Measurements from ENCODE around the gene CETP.

CETP gene

DNA sequence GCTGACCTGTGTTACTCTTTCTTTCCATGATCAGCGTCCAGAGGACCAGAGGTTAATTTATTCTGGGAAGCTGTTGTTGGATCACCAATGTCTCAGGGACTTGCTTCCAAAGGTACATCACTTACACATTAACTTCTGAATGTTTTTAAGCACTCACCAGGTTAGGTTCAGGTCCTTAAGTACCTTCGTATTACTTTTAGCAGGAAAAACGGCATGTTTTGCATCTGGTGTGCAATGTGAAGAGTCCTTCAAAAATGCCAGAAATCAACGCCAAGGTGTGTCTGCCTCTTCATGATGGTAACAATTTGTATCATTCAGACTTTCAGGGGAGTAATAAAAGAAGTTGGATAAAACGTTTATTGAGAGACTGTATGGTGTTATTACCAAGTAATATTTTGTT is 26.5 kb upstream of the CETP start:
- ChIA-PET CTCF (no interaction called here), POLR2A (no interaction called here)
- DNase-seq (ENCODE audit: extremely low spot score) = no peak
- TF ChIP-seq ELF4 (IDR thresholded peaks at IDR 0.05) (no peak), FOXM1 (IDR thresholded peaks at IDR 0.05; ENCODE audit: borderline replicate concordance) (no peak), ARNT (IDR thresholded peaks at IDR 0.05) (no peak), LEF1 (IDR thresholded peaks at IDR 0.05; ENCODE audit: borderline replicate concordance) (no peak), TARDBP (IDR thresholded peaks at IDR 0.05) (no peak), NFRKB (IDR thresholded peaks at IDR 0.05) (no peak), CTBP1 (IDR thresholded peaks at IDR 0.05; ENCODE audit: borderline replicate concordance) (no peak), SP1 (IDR thresholded peaks at IDR 0.05) (no peak), L3MBTL2 (conservative IDR thresholded peaks at IDR 0.05) (no peak), BHLHE40 (IDR thresholded peaks at IDR 0.05; ENCODE audit: borderline replicate concordance) (no peak), HDGF (IDR thresholded peaks at IDR 0.05; ENCODE audit: borderline replicate concordance) (no peak), ZNF384 (IDR thresholded peaks at IDR 0.05) (no peak), FOXK2 (IDR thresholded peaks at IDR 0.05) (no peak)

- POLR2A ChIA-PET = no interaction called here
Observed at GRCh38 chr16:56936491-56936890, 25.3 kb upstream of the CETP start.

GRCh38 chr16:56936950-56937349 is 24.8 kb upstream of the CETP start:
- no peak for DNase-seq (ENCODE audit: extremely low spot score)
- POLR2A ChIA-PET = no interaction called here
- no peak for TF ChIP-seq ELF4 (IDR thresholded peaks at IDR 0.05)
- no peak for TF ChIP-seq SUZ12 (IDR thresholded peaks at IDR 0.05)
- no peak for TF ChIP-seq ARNT (IDR thresholded peaks at IDR 0.05)
- TF ChIP-seq FOXK2 (IDR thresholded peaks at IDR 0.05) = no peak
- TF ChIP-seq HDGF (IDR thresholded peaks at IDR 0.05; ENCODE audit: borderline replicate concordance) = no peak
- TF ChIP-seq L3MBTL2 (conservative IDR thresholded peaks at IDR 0.05) = no peak
- TF ChIP-seq LEF1 (IDR thresholded peaks at IDR 0.05; ENCODE audit: borderline replicate concordance) = no peak
- no peak for TF ChIP-seq CTBP1 (IDR thresholded peaks at IDR 0.05; ENCODE audit: borderline replicate concordance)
- no peak for TF ChIP-seq BHLHE40 (IDR thresholded peaks at IDR 0.05; ENCODE audit: borderline replicate concordance)
- CTCF ChIA-PET = interaction anchor here (0.8 kb wide), 1 partner anchor 27 kb away, joined by 3 read pairs; no protein-coding TSS in a partner anchor

More at GRCh38 chr16:56936491-56936890, 25.3 kb upstream of the CETP start:
- CTCF ChIA-PET = interaction anchor here (0.8 kb wide), 1 partner anchor 28 kb away, joined by 3 read pairs; no protein-coding TSS in a partner anchor
- DNase-seq (ENCODE audit: extremely low spot score) = no peak
- no peak for TF ChIP-seq LEF1 (IDR thresholded peaks at IDR 0.05; ENCODE audit: borderline replicate concordance)

GRCh38 chr16:56938664-56939513 is 22.9 kb upstream of the CETP start:
- TF ChIP-seq ZNF384 (IDR thresholded peaks at IDR 0.05) (no peak), SP1 (IDR thresholded peaks at IDR 0.05) (no peak), CTBP1 (IDR thresholded peaks at IDR 0.05; ENCODE audit: borderline replicate concordance) (no peak)
- DNase-seq (ENCODE audit: extremely low spot score) = no peak
- POLR2A ChIA-PET = no interaction called here
- CTCF ChIA-PET = no interaction called here

GRCh38 chr16:56939801-56940200 is 21.9 kb upstream of the CETP start:
- ChIA-PET CTCF (no interaction called here), POLR2A (no interaction called here)
- TF ChIP-seq FOXA1 (IDR thresholded peaks at IDR 0.05) (no peak), L3MBTL2 (conservative IDR thresholded peaks at IDR 0.05) (no peak), BHLHE40 (IDR thresholded peaks at IDR 0.05; ENCODE audit: borderline replicate concordance) (no peak), HDGF (IDR thresholded peaks at IDR 0.05; ENCODE audit: borderline replicate concordance) (no peak), SUZ12 (IDR thresholded peaks at IDR 0.05) (no peak), NFRKB (IDR thresholded peaks at IDR 0.05) (no peak), ZNF384 (IDR thresholded peaks at IDR 0.05) (no peak)
- no peak for DNase-seq (ENCODE audit: extremely low spot score)

GRCh38 chr16:56941092-56941491 is 20.7 kb upstream of the CETP start:
- no peak for TF ChIP-seq FOXM1 (IDR thresholded peaks at IDR 0.05; ENCODE audit: borderline replicate concordance)
- TF ChIP-seq HDGF (IDR thresholded peaks at IDR 0.05; ENCODE audit: borderline replicate concordance) = no peak
- TF ChIP-seq LEF1 (IDR thresholded peaks at IDR 0.05; ENCODE audit: borderline replicate concordance) = no peak
- TF ChIP-seq FOXK2 (IDR thresholded peaks at IDR 0.05) = no peak
- ChIA-PET POLR2A (no interaction called here), CTCF (interaction anchor here (1.3 kb wide), 1 partner anchor 11 kb away, joined by 3 read pairs; no protein-coding TSS in a partner anchor)
- DNase-seq (ENCODE audit: extremely low spot score) = no peak

GRCh38 chr16:56941856-56942331 is 19.9 kb upstream of the CETP start:
- TF ChIP-seq ELF4 (IDR thresholded peaks at IDR 0.05) (no peak), ARNT (IDR thresholded peaks at IDR 0.05) (no peak), SP1 (IDR thresholded peaks at IDR 0.05) (no peak), FOXA1 (IDR thresholded peaks at IDR 0.05) (no peak)
- ChIA-PET CTCF (interaction anchor here (1.3 kb wide), 1 partner anchor 10 kb away, joined by 3 read pairs; no protein-coding TSS in a partner anchor), POLR2A (no interaction called here)
- DNase-seq (ENCODE audit: extremely low spot score) = no peak

DNA sequence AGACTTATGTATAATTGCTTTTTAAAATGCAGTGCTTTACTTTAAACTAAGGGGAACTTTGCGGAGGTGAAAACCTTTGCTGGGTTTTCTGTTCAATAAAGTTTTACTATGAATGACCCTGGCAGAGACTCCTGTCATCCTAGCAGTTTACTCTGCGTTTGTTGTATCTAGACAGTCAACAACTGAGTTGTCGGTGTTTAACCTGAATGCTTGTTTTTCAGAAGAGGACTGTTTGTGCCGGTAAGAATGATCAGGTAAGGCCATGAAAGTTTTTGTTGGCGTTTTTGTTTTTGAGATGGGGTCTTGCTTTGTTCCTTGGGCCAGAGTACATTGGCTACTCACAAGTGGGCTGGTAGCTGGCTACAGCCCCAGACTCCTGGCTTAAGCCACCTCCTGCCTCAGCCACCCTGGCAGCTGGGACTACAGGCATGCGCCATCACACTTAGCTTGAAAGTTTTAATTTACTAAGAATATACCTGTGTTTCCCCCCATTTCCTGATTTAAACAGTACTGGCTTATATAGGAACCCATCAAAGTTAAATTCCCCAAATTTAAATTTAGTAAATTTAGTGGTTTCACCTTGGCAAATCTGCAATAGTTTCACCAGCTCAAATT is 17.9 kb upstream of the CETP start:
- DNase-seq (ENCODE audit: extremely low spot score) = no peak
- ChIA-PET POLR2A (interaction anchor here (1.7 kb wide), 1 partner anchor 11 kb away, joined by 6 read pairs; no protein-coding TSS in a partner anchor), CTCF (no interaction called here)
- no peak for TF ChIP-seq FOXK2 (IDR thresholded peaks at IDR 0.05)
- TF ChIP-seq ARNT (IDR thresholded peaks at IDR 0.05) = no peak
- TF ChIP-seq, protein P1, sequence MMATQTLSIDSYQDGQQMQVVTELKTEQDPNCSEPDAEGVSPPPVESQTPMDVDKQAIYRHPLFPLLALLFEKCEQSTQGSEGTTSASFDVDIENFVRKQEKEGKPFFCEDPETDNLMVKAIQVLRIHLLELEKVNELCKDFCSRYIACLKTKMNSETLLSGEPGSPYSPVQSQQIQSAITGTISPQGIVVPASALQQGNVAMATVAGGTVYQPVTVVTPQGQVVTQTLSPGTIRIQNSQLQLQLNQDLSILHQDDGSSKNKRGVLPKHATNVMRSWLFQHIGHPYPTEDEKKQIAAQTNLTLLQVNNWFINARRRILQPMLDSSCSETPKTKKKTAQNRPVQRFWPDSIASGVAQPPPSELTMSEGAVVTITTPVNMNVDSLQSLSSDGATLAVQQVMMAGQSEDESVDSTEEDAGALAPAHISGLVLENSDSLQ (IDR thresholded peaks at IDR 0.05) = no peak
- TF ChIP-seq ELF4 (IDR thresholded peaks at IDR 0.05) = no peak
- no peak for TF ChIP-seq ZNF384 (IDR thresholded peaks at IDR 0.05)
- no peak for TF ChIP-seq BHLHE40 (IDR thresholded peaks at IDR 0.05; ENCODE audit: borderline replicate concordance)
- no peak for TF ChIP-seq FOXM1 (IDR thresholded peaks at IDR 0.05; ENCODE audit: borderline replicate concordance)
- TF ChIP-seq L3MBTL2 (conservative IDR thresholded peaks at IDR 0.05) = no peak
- no peak for TF ChIP-seq TARDBP (IDR thresholded peaks at IDR 0.05)
- no peak for TF ChIP-seq SP1 (IDR thresholded peaks at IDR 0.05)

Data from HEK293T (cell line).